Adrenal gland (tissue), 12 donors: ENCODE results near the gene ATP6V0E1. TPM values are rescaled to one million over a fixed set of nuclear protein-coding genes. Genes with fewer than 3 reads are reported as not detected.
"Not testable (repeated sequence)": the region's sequence is repeated elsewhere in the genome, so short reads cannot be mapped to it uniquely, and the experiment has no call there.

Source experiments
- DNase-seq, 7 donors: peaks; one replicate each; pipeline ENCODE4 v3.0.0-alpha.2; 2019 to 2020
- H3K27ac ChIP-seq, 5 donors: fragments of 200-600 bp; sonication (generic) in 4 of 5; 1 replicate in 3 of 5; 2 replicates in 2 of 5; pipeline versions ENCODE4 v1.5.1 to v1.8.0; 2016 to 2020; ENCODE audit warnings: mild to moderate bottlenecking in 1 of 5
- H3K27me3 ChIP-seq: fragments of 200-600 bp; 2 replicates; pipeline ENCODE4 v1.8.0; 2021
- H3K36me3 ChIP-seq, 2 donors: fragments of 200-600 bp; replicated peaks in 1 of 2; 1 replicate in 1 of 2; 2 replicates in 1 of 2; pipeline versions ENCODE4 v1.5.1 to v1.8.0; 2018 to 2022
- H3K4me1 ChIP-seq, 2 donors: fragments of 200-600 bp; replicated peaks in 1 of 2; 1 replicate in 1 of 2; 2 replicates in 1 of 2; pipeline versions ENCODE4 v1.5.1 to v1.8.0; 2018 to 2021
- H3K4me3 ChIP-seq, 4 donors: fragments of 200-600 bp; sonication (generic) in 3 of 4; one replicate each; pipeline ENCODE4 v1.5.1; 2016 to 2018
- H3K9me3 ChIP-seq, 3 donors: fragments of 200-600 bp; sonication (generic) in 1 of 3; replicated peaks in 1 of 3; 1 replicate in 2 of 3; 2 replicates in 1 of 3; pipeline versions ENCODE4 v1.5.1 to v1.8.0; 2016 to 2021
- CTCF ChIP-seq, 6 experiments: fragments of 450-650 bp in 4 of 6; fragments of 200-600 bp in 2 of 6; sonication (generic) in 1 of 6; IDR thresholded peaks; 1 replicate in 5 of 6; 2 replicates in 1 of 6; pipeline versions ENCODE4 v1.5.1 to v1.8.0; 2016 to 2021; ENCODE audit warnings: antibody characterized with exemption in 6 of 6, mild to moderate bottlenecking in 2 of 6, moderate library complexity in 1 of 6
- POLR2A ChIP-seq, 2 donors: fragments of 450-650 bp; IDR thresholded peaks; one replicate each; pipeline ENCODE4 v1.6.1; 2017; ENCODE audit warnings: antibody characterized with exemption in 2 of 2, mild to moderate bottlenecking in 2 of 2, moderate library complexity in 1 of 2
- WGBS, 4 donors: extraction: QIAGEN DNeasy Blood & Tissue Kit in 2 of 4; methylation state at CpG; one replicate each; pipeline versions ENCODE4 v1.1.5 to v1.1.7; 2013 to 2017; 5-methylcytosine and 5-hydroxymethylcytosine counted together
- intact Hi-C, 2 donors: fragments of 100-400 bp; cut with DNase I; formaldehyde crosslinking; loops; one replicate each; pipeline versions ENCODE4 v1.14.1 to v1.15.0; 2022 to 2023
- polyA plus RNA-seq, 3 donors: library from polyadenylated mRNA; stranded (reverse); fragments of 200-250 nt in 2 of 3; fragments of 350-450 nt in 1 of 3; fragmentation: Illumina TruSeq in 1 of 3; extraction: RNeasy Lipid Tissue Mini Kit (QIAGEN cat#74804) in 1 of 3; gene quantifications; one replicate each; pipeline ENCODE4 v1.2.3, GENCODE V29; 2013 to 2014
- total RNA-seq, 9 donors: library from RNA; depleted of rRNA in 4 of 9; stranded (reverse); fragments of >200 nt in 4 of 9; fragments of 120-200 nt in 1 of 9; fragmentation: NEBNext Ultra II Directional in 1 of 9; extraction: Animal tissue kit (Norgen Biotek cat#: 25700) in 1 of 9; gene quantifications; one replicate each; pipeline versions ENCODE4 v1.1.0 to v1.2.4, GENCODE V29; 2013 to 2023
- donor health status: healthy with polysubstance abuse.
- donor health status: Bipolar disorder and iron deficiency.
- donor health status: DM: yes; HTN: yes; CAD: no.
- donor health status: DM: no; HTN: no; CAD: no.
- donor health status: DM: no; HTN: no; CAD: no.
- donor health status: DM: yes; HTN: yes; CAD: no.

Gene ATP6V0E1
- total and polyA plus RNA-seq, 12 donors, result 139 to 413 (median 253) TPM

- intact Hi-C loops, result no loop called here
- no peak for TF ChIP-seq CTCF (IDR thresholded peaks at IDR 0.05)
- no peak for TF ChIP-seq POLR2A (IDR thresholded peaks at IDR 0.05)
- Histone ChIP-seq H3K36me3 (no peaks in the 10 kb centered on the region), H3K4me3 (no peak overlapping the region), H3K27ac (no peak overlapping the region), H3K27me3 (no peaks in the 10 kb centered on the region), H3K9me3 (no peaks in the 10 kb centered on the region), H3K4me1 (no peaks in the 10 kb centered on the region)
- no peak for DNase-seq
- WGBS, 4 donors, result 74 to 85% (median 75%) methylated on average over 5 to 7 of the region's 7 CpGs
Observed at GRCh38 chr5:173041881-173042762, 58.6 kb downstream of the ATP6V0E1 start.

- no peaks in the 10 kb centered on the region for H3K9me3 ChIP-seq
- H3K4me3 ChIP-seq, result no peak overlapping the region
- 78 to 89% (median 88%) methylated on average over 3 of the region's 3 CpGs for WGBS, 4 donors
- H3K4me1 ChIP-seq, result no peaks in the 10 kb centered on the region
- H3K27me3 ChIP-seq, result no peaks in the 10 kb centered on the region
- TF ChIP-seq POLR2A (IDR thresholded peaks at IDR 0.05) (no peak), CTCF (IDR thresholded peaks at IDR 0.05) (no peak)
- H3K36me3 ChIP-seq, result no peaks in the 10 kb centered on the region
- intact Hi-C loops, result no loop called here
- DNase-seq, result no peak
- H3K27ac ChIP-seq, result no peak overlapping the region
Observed at GRCh38 chr5:173042763-173043107, 59.2 kb downstream of the ATP6V0E1 start.

GRCh38 chr5:173045474-173045873 is 61.9 kb downstream of the ATP6V0E1 start:
- WGBS, 4 donors, result 48 to 64% (median 58%) methylated on average over 5 to 8 of the region's 8 CpGs
- TF ChIP-seq POLR2A (IDR thresholded peaks at IDR 0.05) (no peak), CTCF (IDR thresholded peaks at IDR 0.05) (no peak)
- no peaks in the 10 kb centered on the region for H3K9me3 ChIP-seq

GRCh38 chr5:173047096-173047837 is 63.7 kb downstream of the ATP6V0E1 start:
- intact Hi-C loops, result not testable (repeated sequence)
- 75 to 85% (median 79%) methylated on average over 12 of the region's 12 CpGs for WGBS, 4 donors

More at GRCh38 chr5:173045474-173045873, 61.9 kb downstream of the ATP6V0E1 start:
- no peaks in the 10 kb centered on the region for H3K4me1 ChIP-seq
- intact Hi-C loops, result no loop called here
- H3K27me3 ChIP-seq, result no peaks in the 10 kb centered on the region
- no peak overlapping the region for H3K27ac ChIP-seq
- H3K4me3 ChIP-seq, result no peak overlapping the region
- DNase-seq, result no peak
- H3K36me3 ChIP-seq, result no peaks in the 10 kb centered on the region

More at GRCh38 chr5:173047096-173047837, 63.7 kb downstream of the ATP6V0E1 start:
- not testable (repeated sequence) for H3K27me3 ChIP-seq, H3K4me1 ChIP-seq, H3K4me3 ChIP-seq, H3K9me3 ChIP-seq, H3K36me3 ChIP-seq, DNase-seq, H3K27ac ChIP-seq
